ENCODE measurements around the gene GPX3. TPM values are rescaled to one million over a fixed set of nuclear protein-coding genes. Genes with fewer than 3 reads are reported as not detected.

Gene GPX3, protein sequence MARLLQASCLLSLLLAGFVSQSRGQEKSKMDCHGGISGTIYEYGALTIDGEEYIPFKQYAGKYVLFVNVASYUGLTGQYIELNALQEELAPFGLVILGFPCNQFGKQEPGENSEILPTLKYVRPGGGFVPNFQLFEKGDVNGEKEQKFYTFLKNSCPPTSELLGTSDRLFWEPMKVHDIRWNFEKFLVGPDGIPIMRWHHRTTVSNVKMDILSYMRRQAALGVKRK
- 100 to 1,000 TPM; 252 to 758 (median 352) TPM for total RNA-seq

DNA sequence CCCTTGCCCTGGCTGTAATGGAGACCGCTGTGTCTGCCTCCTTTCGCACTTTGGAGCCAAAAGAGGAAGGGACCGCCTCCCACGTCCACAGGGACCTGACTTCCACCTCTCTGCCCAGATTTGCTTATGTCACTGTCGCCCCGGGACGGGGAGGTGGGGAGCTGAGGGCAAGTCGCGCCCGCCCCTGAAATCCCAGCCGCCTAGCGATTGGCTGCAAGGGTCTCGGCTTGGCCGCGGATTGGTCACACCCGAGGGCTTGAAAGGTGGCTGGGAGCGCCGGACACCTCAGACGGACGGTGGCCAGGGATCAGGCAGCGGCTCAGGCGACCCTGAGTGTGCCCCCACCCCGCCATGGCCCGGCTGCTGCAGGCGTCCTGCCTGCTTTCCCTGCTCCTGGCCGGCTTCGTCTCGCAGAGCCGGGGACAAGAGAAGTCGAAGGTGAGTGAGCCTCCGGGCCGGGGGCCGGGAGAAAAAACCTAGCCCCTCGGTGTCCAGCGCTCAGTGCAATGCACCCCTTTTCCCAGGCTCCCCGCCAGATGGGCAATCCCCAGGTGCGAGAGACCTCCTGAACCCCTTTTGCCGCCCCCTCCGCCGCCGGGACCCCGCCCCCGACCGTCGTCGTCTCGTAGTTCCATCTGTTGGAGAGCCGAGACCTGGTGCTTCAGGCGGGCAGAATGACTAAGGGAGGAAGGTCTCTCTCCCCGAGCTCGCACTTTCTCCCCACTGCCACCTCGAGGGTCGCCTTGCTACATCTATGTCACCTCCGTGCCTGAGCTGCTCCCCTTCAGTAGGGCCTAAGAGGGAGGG, at the start of gene GPX3:
Gene GPX3, plus strand, starts transcription at position 288 of the 807 bp plus-strand sequence. Its CDS starts 64 bp downstream, at position 352.
- intact Hi-C loops (cut with DNase I; ENCODE audit: low total_unique reads), result no loop called here
- in situ Hi-C loops (cut with MboI; ENCODE audit: low pct_ligation_motif_present in 1 of 4, low pct_unique_long_range_greater_than_20kb in 1 of 4, low sequenced_read_pairs in 3 of 4), result no loop called here
- WGBS, 2 donors (ENCODE audit: low coverage in 1 of 2), result 7% methylated on average over 54 of the region's 54 CpGs; no CpG with 5 or more reads in 1 of the 2 donors
- H3K27ac ChIP-seq, result peak within 1 kb of the TSS; percentile 74 to 88 (median 82)
- H3K4me3 ChIP-seq, result peak within 1 kb of the TSS; percentile 35 to 62 (median 52)
- peaks cover 5 to 44% (median 31%) of the 10 kb centered on the region in 4 donors for H3K4me1 ChIP-seq
- no peaks in the 10 kb centered on the region for H3K27me3 ChIP-seq
- DNase-seq, result peak; percentile 87
- no peaks in the 10 kb centered on the region for H3K36me3 ChIP-seq
- H3K9me3 ChIP-seq, result no peaks in the 10 kb centered on the region
- TF ChIP-seq EP300 (IDR thresholded peaks at IDR 0.05; ENCODE audit: low read depth) (no peak), POLR2AphosphoS5 (IDR thresholded peaks at IDR 0.05) (peak; percentile 88 to 91 (median 88)), POLR2A (IDR thresholded peaks at IDR 0.05) (peak; percentile 79)
- TF ChIP-seq, protein P1, sequence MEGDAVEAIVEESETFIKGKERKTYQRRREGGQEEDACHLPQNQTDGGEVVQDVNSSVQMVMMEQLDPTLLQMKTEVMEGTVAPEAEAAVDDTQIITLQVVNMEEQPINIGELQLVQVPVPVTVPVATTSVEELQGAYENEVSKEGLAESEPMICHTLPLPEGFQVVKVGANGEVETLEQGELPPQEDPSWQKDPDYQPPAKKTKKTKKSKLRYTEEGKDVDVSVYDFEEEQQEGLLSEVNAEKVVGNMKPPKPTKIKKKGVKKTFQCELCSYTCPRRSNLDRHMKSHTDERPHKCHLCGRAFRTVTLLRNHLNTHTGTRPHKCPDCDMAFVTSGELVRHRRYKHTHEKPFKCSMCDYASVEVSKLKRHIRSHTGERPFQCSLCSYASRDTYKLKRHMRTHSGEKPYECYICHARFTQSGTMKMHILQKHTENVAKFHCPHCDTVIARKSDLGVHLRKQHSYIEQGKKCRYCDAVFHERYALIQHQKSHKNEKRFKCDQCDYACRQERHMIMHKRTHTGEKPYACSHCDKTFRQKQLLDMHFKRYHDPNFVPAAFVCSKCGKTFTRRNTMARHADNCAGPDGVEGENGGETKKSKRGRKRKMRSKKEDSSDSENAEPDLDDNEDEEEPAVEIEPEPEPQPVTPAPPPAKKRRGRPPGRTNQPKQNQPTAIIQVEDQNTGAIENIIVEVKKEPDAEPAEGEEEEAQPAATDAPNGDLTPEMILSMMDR (IDR thresholded peaks at IDR 0.05), result no peak

DNA sequence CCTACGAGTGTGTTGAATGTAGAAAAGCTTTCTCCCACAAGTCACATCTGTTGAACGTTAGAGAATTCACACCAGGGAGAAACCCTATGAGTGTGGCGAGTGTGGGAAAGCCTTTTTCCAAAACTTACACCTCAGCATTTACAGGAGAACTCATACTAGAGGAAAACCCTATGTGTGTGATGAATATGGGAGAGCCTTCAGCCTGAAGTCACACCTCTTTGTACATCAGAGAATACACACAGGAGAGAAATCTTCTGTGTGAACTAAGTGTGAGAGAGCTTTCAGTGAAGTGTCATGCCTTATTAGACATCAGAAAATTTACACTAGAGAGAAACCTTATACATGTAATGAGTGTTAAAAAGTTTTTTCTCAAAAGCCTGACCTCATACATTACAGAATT, 41.8 kb upstream of the GPX3 start:
- in situ Hi-C loops (cut with MboI; ENCODE audit: low pct_ligation_motif_present in 1 of 4, low pct_unique_long_range_greater_than_20kb in 1 of 4, low sequenced_read_pairs in 3 of 4) (no loop called here), intact Hi-C loops (cut with DNase I; ENCODE audit: low total_unique reads) (no loop called here)
- Histone ChIP-seq H3K27me3 (peaks cover 3% of the 10 kb centered on the region), H3K27ac (no peak overlapping the region), H3K9me3 (no peaks in the 10 kb centered on the region), H3K36me3 (no peaks in the 10 kb centered on the region), H3K4me1 (no peaks in the 10 kb centered on the region), H3K4me3 (no peak overlapping the region)
- DNase-seq, result no peak
- 40 to 70% methylated on average over 1 to 3 of the region's 3 CpGs for WGBS, 2 donors (ENCODE audit: low coverage in 1 of 2)
- no peak for TF ChIP-seq EP300 (IDR thresholded peaks at IDR 0.05; ENCODE audit: low read depth)
- TF ChIP-seq POLR2A (IDR thresholded peaks at IDR 0.05), result no peak
- TF ChIP-seq POLR2AphosphoS5 (IDR thresholded peaks at IDR 0.05), result no peak
- TF ChIP-seq, protein P1 (IDR thresholded peaks at IDR 0.05), result no peak

DNA sequence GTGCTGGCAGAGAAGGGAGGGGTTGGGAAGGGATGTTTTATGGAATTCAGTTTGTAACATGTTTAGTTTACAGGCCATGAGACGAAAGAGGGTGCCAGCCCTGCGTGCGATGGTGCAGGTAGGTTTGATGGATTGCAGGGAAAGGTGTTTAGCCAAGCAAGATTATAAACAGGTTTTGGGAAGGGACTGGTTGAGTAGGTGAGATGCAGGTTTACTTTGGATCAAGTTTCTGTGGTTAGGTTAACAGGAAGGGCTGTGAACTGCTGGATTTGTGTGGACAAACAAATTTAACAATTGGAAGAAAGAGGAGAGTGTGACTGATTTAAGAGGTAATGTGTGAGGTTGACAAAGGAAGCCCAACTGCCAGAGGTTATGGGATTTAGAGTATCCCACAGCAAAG, 32.6 kb upstream of the GPX3 start:
- no peak for TF ChIP-seq POLR2AphosphoS5 (IDR thresholded peaks at IDR 0.05)
- no peak for TF ChIP-seq EP300 (IDR thresholded peaks at IDR 0.05; ENCODE audit: low read depth)
- no peak for TF ChIP-seq POLR2A (IDR thresholded peaks at IDR 0.05)
- TF ChIP-seq, protein P1 (IDR thresholded peaks at IDR 0.05), result no peak
- no peaks in the 10 kb centered on the region for H3K36me3 ChIP-seq
- intact Hi-C loops (cut with DNase I; ENCODE audit: low total_unique reads) (no loop called here), in situ Hi-C loops (cut with MboI; ENCODE audit: low pct_ligation_motif_present in 1 of 4, low pct_unique_long_range_greater_than_20kb in 1 of 4, low sequenced_read_pairs in 3 of 4) (no loop called here)
- H3K9me3 ChIP-seq, result no peaks in the 10 kb centered on the region
- no peak for DNase-seq
- H3K27ac ChIP-seq, result no peak overlapping the region
- H3K4me1 ChIP-seq, result no peaks in the 10 kb centered on the region
- no peaks in the 10 kb centered on the region for H3K27me3 ChIP-seq
- no peak overlapping the region for H3K4me3 ChIP-seq
- WGBS, 2 donors (ENCODE audit: low coverage in 1 of 2), result 80 to 92% methylated on average over 3 of the region's 3 CpGs

DNA sequence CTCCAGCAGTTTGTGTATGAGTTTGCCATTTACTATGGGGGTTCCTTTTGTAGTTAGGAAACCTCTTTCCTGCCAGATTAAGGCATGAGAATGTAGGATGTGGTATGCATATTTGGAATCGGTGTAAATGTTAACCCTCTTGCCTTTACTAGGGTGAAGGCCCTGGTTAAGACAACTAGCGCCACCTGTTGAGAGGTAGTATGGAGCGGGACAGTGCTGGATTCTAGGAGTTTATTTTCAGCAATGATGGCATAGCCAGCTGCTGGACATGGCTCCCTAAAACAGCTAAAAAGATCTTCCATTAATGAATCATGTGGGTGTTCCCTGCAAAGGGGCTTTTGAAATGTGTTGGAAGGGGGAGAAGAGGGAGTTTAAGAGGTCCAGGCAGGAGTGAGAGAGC, 30.7 kb upstream of the GPX3 start:
- Histone ChIP-seq H3K36me3 (no peaks in the 10 kb centered on the region), H3K9me3 (no peaks in the 10 kb centered on the region), H3K4me3 (no peak overlapping the region), H3K27me3 (no peaks in the 10 kb centered on the region), H3K27ac (no peak overlapping the region), H3K4me1 (no peaks in the 10 kb centered on the region)
- in situ Hi-C loops (cut with MboI; ENCODE audit: low pct_ligation_motif_present in 1 of 4, low pct_unique_long_range_greater_than_20kb in 1 of 4, low sequenced_read_pairs in 3 of 4), result no loop called here
- WGBS, 2 donors (ENCODE audit: low coverage in 1 of 2), result 74 to 80% methylated on average over 1 to 3 of the region's 3 CpGs
- intact Hi-C loops (cut with DNase I; ENCODE audit: low total_unique reads), result no loop called here
- no peak for DNase-seq
- TF ChIP-seq POLR2AphosphoS5 (IDR thresholded peaks at IDR 0.05), result no peak
- TF ChIP-seq, protein P1 (IDR thresholded peaks at IDR 0.05), result no peak
- TF ChIP-seq POLR2A (IDR thresholded peaks at IDR 0.05), result no peak
- TF ChIP-seq EP300 (IDR thresholded peaks at IDR 0.05; ENCODE audit: low read depth), result no peak

Measured in transverse colon (tissue), 4 donors.